ENCODE data around the gene CEP68.
"Not testable (repeated sequence)": the region's sequence is repeated elsewhere in the genome, so short reads cannot be mapped to it uniquely, and the experiment has no call there.

Gene CEP68

GRCh38 chr2:65056215-65057053, at the start of gene CEP68:
Gene CEP68, plus strand, starts transcription at chr2:65056416. Its CDS starts 13,029 bp downstream, at chr2:65069445.
- DNase-seq, result peak; percentile 95

- no peak for DNase-seq
Observed at GRCh38 chr2:65013776-65014175, 42.4 kb upstream of the CEP68 start.

GRCh38 chr2:65015731-65016130, 40.5 kb upstream of the CEP68 start:
- no peak for DNase-seq

DNA sequence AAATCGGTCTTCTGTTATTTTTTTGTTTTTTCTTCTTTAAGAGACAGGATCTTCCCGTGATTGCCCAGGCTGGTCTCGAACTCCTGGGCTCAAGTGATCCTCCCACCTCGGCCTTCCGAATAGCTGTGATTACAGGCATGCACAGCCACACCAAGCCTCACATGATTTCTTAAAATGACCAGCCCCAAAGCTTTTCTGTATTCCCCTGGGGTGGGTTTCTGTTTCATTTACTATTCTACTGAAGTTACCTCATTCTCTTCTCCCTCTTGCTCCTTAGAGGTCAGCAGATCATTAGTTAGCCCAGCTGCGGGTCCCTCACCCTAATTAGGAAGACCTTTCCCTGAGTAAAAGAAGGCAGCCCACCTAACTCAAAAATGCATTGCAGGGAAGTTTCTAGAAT, 39.4 kb upstream of the CEP68 start:
- DNase-seq, result no peak

DNA sequence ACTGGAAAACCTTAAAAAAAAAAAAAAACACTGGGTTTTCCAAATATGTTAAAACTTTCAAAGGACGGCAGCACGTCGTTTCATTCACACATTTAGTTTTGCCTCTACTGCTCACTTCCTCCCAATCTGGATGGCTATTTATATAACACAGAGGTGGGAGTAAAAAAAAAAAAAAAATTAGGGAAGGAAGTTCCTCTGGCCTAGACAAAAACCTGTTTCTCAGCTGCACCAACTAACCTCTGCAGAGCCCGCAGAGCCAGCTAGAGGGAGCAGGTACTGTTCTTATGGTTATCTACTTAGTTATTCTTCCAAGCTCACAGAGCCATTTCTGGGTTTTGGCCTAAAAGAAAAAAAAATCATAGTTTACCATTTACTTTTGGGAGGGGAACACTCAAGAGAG, 38.9 kb upstream of the CEP68 start:
- DNase-seq, result no peak

- DNase-seq, result no peak
Observed at GRCh38 chr2:65018141-65018582, 38.1 kb upstream of the CEP68 start.

DNA sequence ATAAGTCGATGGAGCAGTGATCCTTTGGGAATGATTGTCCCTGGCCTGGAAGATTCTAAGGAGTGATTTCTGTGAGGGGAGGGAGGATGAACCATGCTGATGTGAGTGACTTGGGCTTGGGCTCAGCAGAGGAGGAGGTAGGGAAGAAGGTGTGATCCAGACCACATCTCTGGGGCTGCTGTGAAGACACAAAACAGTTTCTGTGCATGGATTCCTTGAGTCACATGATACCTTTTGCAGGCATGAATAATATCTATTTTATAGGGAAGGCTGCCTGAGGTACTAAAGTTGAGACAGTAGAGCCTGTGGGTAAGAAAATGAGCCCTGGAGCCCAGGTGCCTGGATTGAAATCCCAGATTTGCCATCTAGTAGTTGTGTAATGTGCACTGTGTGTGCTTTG, 37.2 kb upstream of the CEP68 start:
- DNase-seq, result no peak

GRCh38 chr2:65019675-65020195, 36.5 kb upstream of the CEP68 start:
- no peak for DNase-seq

GRCh38 chr2:65020251-65020650, 36.0 kb upstream of the CEP68 start:
- DNase-seq, result not testable (repeated sequence)

GRCh38 chr2:65020943-65021528, 35.2 kb upstream of the CEP68 start:
- no peak for DNase-seq

DNA sequence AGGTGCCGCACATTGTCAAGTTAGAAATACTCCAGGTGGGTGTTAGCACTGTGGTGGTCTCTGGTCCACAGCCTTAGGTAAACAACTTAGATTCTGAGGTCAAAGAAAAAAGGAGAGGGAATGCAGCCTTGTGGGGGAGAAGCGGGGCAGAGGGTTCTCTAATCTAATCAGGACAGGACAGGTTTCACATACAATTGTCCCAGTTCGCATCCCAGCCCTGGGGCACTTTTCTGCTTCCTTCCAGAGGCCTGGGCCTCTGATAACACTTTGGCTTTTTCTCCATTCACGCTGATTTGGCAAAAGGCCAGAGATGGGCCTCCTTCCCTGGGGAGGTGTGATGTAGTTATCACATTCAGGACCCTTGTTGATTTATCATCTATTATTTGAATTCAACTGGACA, 34.5 kb upstream of the CEP68 start:
- DNase-seq, result no peak

DNA sequence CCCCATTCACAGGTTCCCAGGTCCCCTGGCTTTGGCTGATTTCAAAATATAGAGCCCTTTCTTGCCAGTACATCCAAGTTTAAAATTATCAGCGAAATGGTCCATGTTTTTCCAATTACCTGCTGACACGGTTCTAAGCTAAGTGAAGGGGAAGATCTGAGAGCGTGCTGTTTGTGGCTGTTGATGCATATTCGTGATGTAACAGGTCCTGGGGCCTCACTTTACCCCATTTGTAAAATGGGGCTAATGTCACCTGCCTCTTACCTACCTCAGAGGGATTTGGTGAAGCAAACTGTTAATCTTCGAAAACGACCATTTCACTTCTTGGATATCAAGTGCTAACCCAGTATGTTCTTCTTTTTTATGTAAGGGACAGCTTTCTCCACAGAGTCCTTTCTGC, 34.0 kb upstream of the CEP68 start:
- DNase-seq, result no peak

GRCh38 chr2:65023742-65024141, 32.5 kb upstream of the CEP68 start:
- DNase-seq, result no peak

GRCh38 chr2:65024149-65024829, 31.9 kb upstream of the CEP68 start:
- no peak for DNase-seq

DNA sequence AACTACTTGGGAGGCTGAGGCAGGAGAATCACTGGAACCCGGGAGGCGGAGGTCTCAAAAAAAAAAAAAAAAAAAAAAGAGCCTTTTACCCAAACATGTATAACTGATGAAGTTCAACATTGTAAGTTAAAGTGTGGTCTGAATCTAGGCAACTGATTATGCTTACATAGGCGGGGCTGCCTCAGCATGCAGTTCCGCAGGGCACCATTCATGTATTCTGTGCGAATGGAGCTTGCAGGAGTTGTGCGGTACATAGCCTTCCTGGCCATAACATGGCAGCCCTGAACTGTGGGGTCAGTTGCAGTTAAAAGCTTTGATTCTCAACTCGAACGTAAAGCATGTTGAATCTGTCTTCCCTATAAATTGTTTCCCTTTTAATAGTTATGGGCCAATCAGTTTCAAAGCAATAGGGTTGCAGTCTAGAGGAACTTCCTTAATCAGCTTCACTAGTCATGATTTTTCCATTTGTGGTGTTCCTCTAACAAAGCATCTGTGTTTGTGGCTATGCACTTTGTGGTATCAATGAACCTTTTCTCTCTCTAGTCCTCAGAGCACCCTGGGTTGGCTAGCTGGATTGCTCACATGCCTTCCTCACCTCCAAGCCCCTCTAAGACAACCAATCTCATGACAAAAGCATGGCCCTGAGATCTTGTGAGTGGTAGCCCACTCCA, 30.6 kb upstream of the CEP68 start:
- DNase-seq, result no peak

DNA sequence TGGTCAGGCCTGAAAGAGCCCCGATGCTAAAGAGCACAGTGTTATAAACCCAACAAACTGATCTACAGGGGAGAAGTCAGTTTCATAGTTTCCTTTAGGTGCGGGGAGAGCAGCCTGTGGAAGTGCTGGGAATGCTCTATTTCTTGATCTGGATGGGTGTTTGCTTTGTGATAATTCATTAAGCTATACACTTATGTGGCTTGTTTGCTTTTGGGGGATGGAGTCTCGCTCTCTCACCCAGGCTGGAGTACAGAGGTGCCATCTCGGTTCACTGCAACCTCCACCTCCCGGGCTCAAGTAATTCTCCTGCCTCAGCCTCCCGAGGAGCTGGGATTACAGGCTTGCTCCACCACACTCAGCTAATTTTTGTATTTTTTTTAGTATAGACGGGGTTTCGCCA, 30.1 kb upstream of the CEP68 start:
- DNase-seq, result no peak

DNA sequence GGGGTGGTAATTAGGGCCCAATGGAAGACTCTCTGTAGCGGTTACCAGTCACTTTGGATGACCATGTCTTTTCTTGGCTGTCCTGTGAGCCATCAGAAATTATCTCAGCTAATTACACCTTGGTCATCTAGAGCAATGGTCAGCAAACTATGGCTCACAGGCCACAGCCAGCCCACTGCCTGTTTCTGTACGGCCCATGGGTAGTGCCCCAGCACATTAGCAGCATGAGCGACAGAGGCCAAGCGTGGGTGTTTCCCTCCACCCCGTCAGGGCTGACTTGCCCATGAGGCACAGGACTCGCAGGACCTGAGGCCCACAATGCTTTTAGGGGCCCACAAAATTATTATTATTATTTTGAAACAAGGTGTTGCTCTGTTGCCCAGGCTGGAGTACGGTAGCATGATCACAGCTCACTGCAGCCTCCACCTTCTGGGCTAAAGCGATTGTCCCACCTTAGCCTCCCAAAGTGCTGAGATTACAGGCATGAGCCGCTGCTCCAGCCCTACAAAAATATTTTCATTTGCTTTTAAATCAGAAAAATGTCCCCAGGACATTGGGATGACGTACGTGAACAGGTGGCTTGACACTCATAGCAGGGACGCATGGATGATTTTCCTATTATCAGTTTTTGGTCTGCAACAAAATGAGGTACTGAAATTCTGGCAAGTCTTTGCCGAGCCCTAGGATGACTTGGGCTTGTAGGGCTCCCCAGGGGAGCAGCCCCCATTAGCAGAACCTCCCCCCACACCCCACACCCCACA, 29.3 kb upstream of the CEP68 start:
- no peak for DNase-seq

- DNase-seq, result no peak
Observed at GRCh38 chr2:65027616-65028244, 28.5 kb upstream of the CEP68 start.

DNA sequence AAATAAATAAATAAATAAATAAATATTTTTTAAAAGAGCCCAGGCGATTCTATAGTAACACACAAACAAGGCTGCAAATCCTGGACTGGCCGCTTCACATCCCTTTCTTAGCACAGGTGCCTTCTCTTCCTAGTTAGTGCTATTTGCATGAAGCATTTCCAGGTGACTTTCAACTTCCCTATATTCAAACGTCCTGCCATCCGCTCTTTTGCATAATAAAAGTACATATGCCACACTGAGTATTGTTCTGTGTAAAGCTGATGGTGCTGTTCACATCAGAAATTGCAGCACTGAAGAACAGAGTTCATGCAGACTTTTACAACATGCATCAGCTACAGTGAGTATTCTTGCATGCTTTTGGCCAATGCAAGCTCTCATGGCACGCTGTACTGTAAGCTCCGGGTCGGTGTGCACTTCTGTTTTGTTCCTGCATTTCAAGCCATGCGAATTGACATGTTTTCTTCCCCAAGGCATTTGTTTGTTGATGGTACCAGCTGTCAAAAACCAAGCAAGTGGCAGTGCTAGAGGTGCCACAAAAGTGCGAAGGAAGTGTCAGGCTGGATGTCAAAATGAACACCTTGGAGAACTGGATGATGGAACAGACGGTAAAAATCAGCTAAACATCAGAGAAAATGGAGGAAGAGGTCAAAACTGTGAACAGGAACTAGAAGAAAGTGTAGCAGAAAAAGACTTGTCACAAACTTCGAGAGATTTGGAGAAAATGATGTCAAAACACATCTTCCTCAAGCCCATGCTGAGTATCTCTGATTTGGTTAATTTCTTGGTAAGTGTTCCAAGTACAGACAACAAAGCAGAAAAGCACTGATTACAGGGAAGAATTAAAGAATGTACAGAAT, 25.5 kb upstream of the CEP68 start:
- no peak for DNase-seq

GRCh38 chr2:65031341-65032018, 24.7 kb upstream of the CEP68 start:
- DNase-seq, result peak; percentile 49

Measured in NCI-H2107 (cell line).